ENCODE measurements around the gene SPINT3. TPM values are rescaled to one million over a fixed set of nuclear protein-coding genes. Genes with fewer than 3 reads are reported as not detected.

The SPINT3 gene
- total RNA-seq, 4 donors from 2014 or later, result not detected

- TF ChIP-seq POLR2AphosphoS5 (IDR thresholded peaks at IDR 0.05) (no peak), CTCF (IDR thresholded peaks at IDR 0.05) (no peak), POLR2A (IDR thresholded peaks at IDR 0.05) (no peak), EP300 (IDR thresholded peaks at IDR 0.05) (no peak)
- no peak for ATAC-seq
- Histone ChIP-seq H3K4me3 (no peak within 1 kb of the TSS), H3K9me3 (no peaks in the 10 kb centered on the region), H3K4me1 (no peaks in the 10 kb centered on the region), H3K27ac (no peak within 1 kb of the TSS), H3K36me3 (no peaks in the 10 kb centered on the region), H3K27me3 (peaks cover 47% of the 10 kb centered on the region)
- no CpG with 5 or more reads among the region's 2 CpGs for WGBS, 2 donors (ENCODE audit: low coverage in 1 of 2)
Measured at GRCh38 chr20:45539382-45539781, 24.0 kb upstream of the SPINT3 start, which contains the start of gene WFDC6. Gene WFDC6 (minus strand): TSS chr20:45539482. CDS start chr20:45539407, 75 bp downstream.

- TF ChIP-seq CTCF (IDR thresholded peaks at IDR 0.05) (no peak), POLR2A (IDR thresholded peaks at IDR 0.05) (no peak), EP300 (IDR thresholded peaks at IDR 0.05) (no peak), POLR2AphosphoS5 (IDR thresholded peaks at IDR 0.05) (no peak)
- H3K4me1 ChIP-seq, result no peaks in the 10 kb centered on the region
- H3K27me3 ChIP-seq, result peaks cover 47% of the 10 kb centered on the region
- ATAC-seq, result no peak
- no peak overlapping the region for H3K4me3 ChIP-seq
- no peak overlapping the region for H3K27ac ChIP-seq
- WGBS, 2 donors (ENCODE audit: low coverage in 1 of 2), result 33 to 40% methylated on average over 1 to 2 of the region's 7 CpGs
- no peaks in the 10 kb centered on the region for H3K9me3 ChIP-seq
- H3K36me3 ChIP-seq, result no peaks in the 10 kb centered on the region
Measured at GRCh38 chr20:45538209-45538799, 22.9 kb upstream of the SPINT3 start.

DNA sequence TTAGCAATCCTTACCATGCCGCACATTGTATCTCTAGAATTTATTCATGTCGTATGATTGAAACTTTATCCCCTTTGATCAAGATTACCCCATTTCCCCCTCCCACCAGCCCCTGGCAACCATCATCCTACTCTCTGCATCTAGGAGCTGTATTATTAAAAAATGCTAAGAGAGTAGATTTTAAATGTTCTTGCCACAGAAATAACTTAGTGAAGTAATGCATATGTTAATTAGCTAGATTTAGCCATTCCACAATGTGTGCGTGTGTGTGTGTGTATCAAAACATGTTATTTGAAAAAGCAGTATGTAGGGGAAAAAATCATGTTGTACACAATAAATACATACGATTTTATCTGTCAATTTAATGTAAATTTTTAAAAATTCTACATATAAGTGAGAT, 11.9 kb upstream of the SPINT3 start:
- no peak overlapping the region for H3K4me3 ChIP-seq
- H3K36me3 ChIP-seq, result no peaks in the 10 kb centered on the region
- TF ChIP-seq CTCF (IDR thresholded peaks at IDR 0.05), result no peak
- TF ChIP-seq POLR2AphosphoS5 (IDR thresholded peaks at IDR 0.05), result no peak
- TF ChIP-seq EP300 (IDR thresholded peaks at IDR 0.05), result no peak
- no peak for TF ChIP-seq POLR2A (IDR thresholded peaks at IDR 0.05)
- no peaks in the 10 kb centered on the region for H3K4me1 ChIP-seq
- 64 to 69% methylated on average over 4 of the region's 4 CpGs for WGBS, 2 donors (ENCODE audit: low coverage in 1 of 2)
- H3K9me3 ChIP-seq, result no peaks in the 10 kb centered on the region
- no peak overlapping the region for H3K27ac ChIP-seq
- H3K27me3 ChIP-seq, result peaks cover 33% of the 10 kb centered on the region
- ATAC-seq, result no peak

DNA sequence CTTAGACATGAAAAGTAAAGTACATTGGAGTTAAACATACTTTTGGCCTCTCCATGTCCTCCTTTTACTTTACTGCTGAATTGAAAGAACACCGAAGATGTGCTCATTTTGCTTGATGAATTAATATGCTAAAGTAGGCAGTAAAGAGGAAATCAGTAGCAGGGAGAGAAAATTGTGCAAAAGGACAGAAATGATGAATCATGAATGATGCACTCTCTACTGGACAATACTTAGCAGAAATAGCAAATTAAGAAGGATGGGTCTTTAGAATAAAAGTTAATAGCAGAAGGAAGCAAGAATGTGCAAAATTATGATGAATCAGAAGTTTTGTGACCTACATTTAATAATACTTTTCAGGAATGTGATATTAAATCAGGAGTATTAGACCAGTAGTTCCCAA, 8.4 kb upstream of the SPINT3 start:
- 44 to 72% methylated on average over 1 of the region's 1 CpG for WGBS, 2 donors (ENCODE audit: low coverage in 1 of 2)
- ATAC-seq, result no peak
- H3K4me3 ChIP-seq, result no peak overlapping the region

More for the DNA sequence above, 8.4 kb upstream of the SPINT3 start:
- H3K27me3 ChIP-seq, result peaks cover 23% of the 10 kb centered on the region
- H3K36me3 ChIP-seq, result no peaks in the 10 kb centered on the region
- H3K4me1 ChIP-seq, result no peaks in the 10 kb centered on the region
- TF ChIP-seq EP300 (IDR thresholded peaks at IDR 0.05), result no peak
- TF ChIP-seq POLR2AphosphoS5 (IDR thresholded peaks at IDR 0.05), result no peak
- TF ChIP-seq CTCF (IDR thresholded peaks at IDR 0.05), result no peak
- TF ChIP-seq POLR2A (IDR thresholded peaks at IDR 0.05), result no peak
- H3K9me3 ChIP-seq, result no peaks in the 10 kb centered on the region
- no peak overlapping the region for H3K27ac ChIP-seq
